GM23338 (cell line): Measurements from ENCODE around the gene SPHKAP. TPM values are rescaled to one million over a fixed set of nuclear protein-coding genes. Genes with fewer than 3 reads are reported as not detected.

Experiments
- ATAC-seq: fragments of 200-7000 bp; cut with Tn5 transposase; 3 replicates; pipeline ENCODE4 v1.9.1; 2020
- DNase-seq: peaks from one replicate; pipeline ENCODE4 v3.0.0-alpha.2; 2015; ENCODE audit warnings: low spot score
- H2AFZ ChIP-seq: fragments of 200-600 bp; sonication (generic); 2 replicates; pipeline ENCODE4 v1.8.0; 2016; ENCODE audit warnings: antibody characterized with exemption, mild to moderate bottlenecking, moderate library complexity
- H3F3A ChIP-seq: fragments of 200-600 bp; sonication (generic); replicated peaks from 2 replicates; pipeline ENCODE4 v1.8.0; 2017; ENCODE audit warnings: antibody characterized with exemption, mixed run types, low read depth
- H3K27ac ChIP-seq: fragments of 200-600 bp; sonication (generic); 2 replicates; pipeline ENCODE4 v1.6.1; 2016; ENCODE audit warnings: low read depth
- H3K27me3 ChIP-seq: fragments of 200-600 bp; sonication (generic); 2 replicates; pipeline ENCODE4 v1.8.0; 2016; ENCODE audit warnings: mild to moderate bottlenecking, mixed run types, moderate library complexity; ENCODE audit not compliant: insufficient read depth
- H3K36me3 ChIP-seq: fragments of 200-600 bp; sonication (generic); 2 replicates; pipeline ENCODE4 v1.8.0; 2016; ENCODE audit warnings: mild to moderate bottlenecking; ENCODE audit not compliant: insufficient read depth
- H3K4me1 ChIP-seq: fragments of 200-600 bp; sonication (generic); 2 replicates; pipeline ENCODE4 v1.8.0; 2016; ENCODE audit warnings: mild to moderate bottlenecking, moderate library complexity; ENCODE audit not compliant: insufficient read depth
- H3K4me2 ChIP-seq: fragments of 200-600 bp; sonication (generic); 2 replicates; pipeline ENCODE4 v1.7.1; 2017; ENCODE audit warnings: mixed run types
- H3K4me3 ChIP-seq: fragments of 200-600 bp; sonication (generic); 2 replicates; pipeline ENCODE4 v1.6.1; 2016; ENCODE audit warnings: mixed run types
- H3K79me2 ChIP-seq: fragments of 200-600 bp; sonication (generic); replicated peaks from 2 replicates; pipeline ENCODE4 v1.8.0; 2017; ENCODE audit warnings: mild to moderate bottlenecking; ENCODE audit not compliant: insufficient read depth
- H3K9me2 ChIP-seq: fragments of 200-600 bp; sonication (generic); 2 replicates; pipeline ENCODE4 v1.8.0; 2017; ENCODE audit not compliant: insufficient read depth
- H4K20me1 ChIP-seq: fragments of 200-600 bp; sonication (generic); replicated peaks from 2 replicates; pipeline ENCODE4 v1.8.0; 2017; ENCODE audit warnings: mild to moderate bottlenecking; ENCODE audit not compliant: insufficient read depth
- H3K27ac Mint-ChIP-seq: 2 replicates; pipeline ENCODE4 v1.8.0; 2020; ENCODE audit warnings: inconsistent platforms, mild to moderate bottlenecking, moderate library complexity, mixed read lengths
- H3K27me3 Mint-ChIP-seq: 3 replicates; pipeline ENCODE4 v1.8.0; 2022; ENCODE audit warnings: low read depth, mild to moderate bottlenecking, moderate library complexity, mixed read lengths, inconsistent platforms; ENCODE audit not compliant: insufficient read depth, poor library complexity
- H3K36me3 Mint-ChIP-seq: 3 replicates; pipeline ENCODE4 v1.8.0; 2021; ENCODE audit warnings: low read depth, mild to moderate bottlenecking, inconsistent platforms, moderate library complexity, mixed read lengths
- H3K4me1 Mint-ChIP-seq: 3 replicates; pipeline ENCODE4 v1.8.0; 2020; ENCODE audit warnings: mild to moderate bottlenecking, inconsistent platforms, mixed read lengths
- H3K4me3 Mint-ChIP-seq: 3 replicates; pipeline ENCODE4 v1.8.0; 2021; ENCODE audit warnings: moderate library complexity, mild to moderate bottlenecking, inconsistent platforms, mixed read lengths
- H3K9me3 Mint-ChIP-seq: 3 replicates; pipeline ENCODE4 v1.8.0; 2020; ENCODE audit warnings: moderate library complexity, mild to moderate bottlenecking, inconsistent platforms, mixed read lengths
- CREB1 ChIP-seq: fragments of 250-450 bp; sonication (Bioruptor Pico); IDR thresholded peaks from 2 replicates; pipeline ENCODE4 v1.5.0; 2020; ENCODE audit warnings: low read depth, mild to moderate bottlenecking, moderate library complexity
- EZH2 ChIP-seq: fragments of 200-600 bp; sonication (generic); IDR thresholded peaks from one replicate; pipeline ENCODE4 v1.8.0; 2017; ENCODE audit warnings: antibody characterized with exemption, mild to moderate bottlenecking, low read depth; ENCODE audit not compliant: unreplicated experiment
- EZH2phosphoT487 ChIP-seq: fragments of 200-600 bp; sonication (generic); IDR thresholded peaks from one replicate; pipeline ENCODE4 v1.8.1; 2018; ENCODE audit warnings: antibody characterized with exemption; ENCODE audit not compliant: unreplicated experiment
- JUNB ChIP-seq: IDR thresholded peaks from one replicate; pipeline ENCODE4 v1.6.1; 2016; ENCODE audit warnings: antibody characterized with exemption; ENCODE audit not compliant: unreplicated experiment
- POLR2AphosphoS5 ChIP-seq: IDR thresholded peaks from 2 replicates; pipeline ENCODE4 v1.6.1; 2016; ENCODE audit warnings: antibody characterized with exemption, low read depth
- ZNF114 ChIP-seq: fragments of 250-450 bp; sonication (Bioruptor Pico); IDR thresholded peaks from 2 replicates; pipeline ENCODE4 v1.5.0; 2020; ENCODE audit warnings: mild to moderate bottlenecking, moderate library complexity
- ZNF331 ChIP-seq: fragments of 250-450 bp; sonication (Bioruptor Pico); IDR thresholded peaks from 2 replicates; pipeline ENCODE4 v1.5.0; 2020; ENCODE audit warnings: low read depth, mild to moderate bottlenecking, moderate library complexity
- polyA plus RNA-seq: library from polyadenylated mRNA; unstranded; fragments of >200 nt; fragmentation: Nextera tagmentation; extraction: Ambion mirVana; gene quantifications from 2 replicates; pipeline ENCODE4 v1.2.1, GENCODE V29; 2016
- total RNA-seq: library from RNA; depleted of rRNA; stranded (reverse); fragments of >200 nt; shearing (Covaris generic); gene quantifications from 2 replicates; pipeline ENCODE4 v1.2.3, GENCODE V29; 2014
- TF ChIP-seq, protein P1 (sequence below): fragments of 250-450 bp; sonication (Bioruptor Pico); IDR thresholded peaks from 2 replicates; pipeline ENCODE4 v1.5.0; 2020; ENCODE audit warnings: mild to moderate bottlenecking, moderate library complexity

The SPHKAP gene
- total and polyA plus RNA-seq, 2 experiments from 2014 or later: 0.10 TPM; not detected in 1

GRCh38 chr2:227990937-227991336 is 190.6 kb downstream of the SPHKAP start (continued):
- TF ChIP-seq, protein P1, sequence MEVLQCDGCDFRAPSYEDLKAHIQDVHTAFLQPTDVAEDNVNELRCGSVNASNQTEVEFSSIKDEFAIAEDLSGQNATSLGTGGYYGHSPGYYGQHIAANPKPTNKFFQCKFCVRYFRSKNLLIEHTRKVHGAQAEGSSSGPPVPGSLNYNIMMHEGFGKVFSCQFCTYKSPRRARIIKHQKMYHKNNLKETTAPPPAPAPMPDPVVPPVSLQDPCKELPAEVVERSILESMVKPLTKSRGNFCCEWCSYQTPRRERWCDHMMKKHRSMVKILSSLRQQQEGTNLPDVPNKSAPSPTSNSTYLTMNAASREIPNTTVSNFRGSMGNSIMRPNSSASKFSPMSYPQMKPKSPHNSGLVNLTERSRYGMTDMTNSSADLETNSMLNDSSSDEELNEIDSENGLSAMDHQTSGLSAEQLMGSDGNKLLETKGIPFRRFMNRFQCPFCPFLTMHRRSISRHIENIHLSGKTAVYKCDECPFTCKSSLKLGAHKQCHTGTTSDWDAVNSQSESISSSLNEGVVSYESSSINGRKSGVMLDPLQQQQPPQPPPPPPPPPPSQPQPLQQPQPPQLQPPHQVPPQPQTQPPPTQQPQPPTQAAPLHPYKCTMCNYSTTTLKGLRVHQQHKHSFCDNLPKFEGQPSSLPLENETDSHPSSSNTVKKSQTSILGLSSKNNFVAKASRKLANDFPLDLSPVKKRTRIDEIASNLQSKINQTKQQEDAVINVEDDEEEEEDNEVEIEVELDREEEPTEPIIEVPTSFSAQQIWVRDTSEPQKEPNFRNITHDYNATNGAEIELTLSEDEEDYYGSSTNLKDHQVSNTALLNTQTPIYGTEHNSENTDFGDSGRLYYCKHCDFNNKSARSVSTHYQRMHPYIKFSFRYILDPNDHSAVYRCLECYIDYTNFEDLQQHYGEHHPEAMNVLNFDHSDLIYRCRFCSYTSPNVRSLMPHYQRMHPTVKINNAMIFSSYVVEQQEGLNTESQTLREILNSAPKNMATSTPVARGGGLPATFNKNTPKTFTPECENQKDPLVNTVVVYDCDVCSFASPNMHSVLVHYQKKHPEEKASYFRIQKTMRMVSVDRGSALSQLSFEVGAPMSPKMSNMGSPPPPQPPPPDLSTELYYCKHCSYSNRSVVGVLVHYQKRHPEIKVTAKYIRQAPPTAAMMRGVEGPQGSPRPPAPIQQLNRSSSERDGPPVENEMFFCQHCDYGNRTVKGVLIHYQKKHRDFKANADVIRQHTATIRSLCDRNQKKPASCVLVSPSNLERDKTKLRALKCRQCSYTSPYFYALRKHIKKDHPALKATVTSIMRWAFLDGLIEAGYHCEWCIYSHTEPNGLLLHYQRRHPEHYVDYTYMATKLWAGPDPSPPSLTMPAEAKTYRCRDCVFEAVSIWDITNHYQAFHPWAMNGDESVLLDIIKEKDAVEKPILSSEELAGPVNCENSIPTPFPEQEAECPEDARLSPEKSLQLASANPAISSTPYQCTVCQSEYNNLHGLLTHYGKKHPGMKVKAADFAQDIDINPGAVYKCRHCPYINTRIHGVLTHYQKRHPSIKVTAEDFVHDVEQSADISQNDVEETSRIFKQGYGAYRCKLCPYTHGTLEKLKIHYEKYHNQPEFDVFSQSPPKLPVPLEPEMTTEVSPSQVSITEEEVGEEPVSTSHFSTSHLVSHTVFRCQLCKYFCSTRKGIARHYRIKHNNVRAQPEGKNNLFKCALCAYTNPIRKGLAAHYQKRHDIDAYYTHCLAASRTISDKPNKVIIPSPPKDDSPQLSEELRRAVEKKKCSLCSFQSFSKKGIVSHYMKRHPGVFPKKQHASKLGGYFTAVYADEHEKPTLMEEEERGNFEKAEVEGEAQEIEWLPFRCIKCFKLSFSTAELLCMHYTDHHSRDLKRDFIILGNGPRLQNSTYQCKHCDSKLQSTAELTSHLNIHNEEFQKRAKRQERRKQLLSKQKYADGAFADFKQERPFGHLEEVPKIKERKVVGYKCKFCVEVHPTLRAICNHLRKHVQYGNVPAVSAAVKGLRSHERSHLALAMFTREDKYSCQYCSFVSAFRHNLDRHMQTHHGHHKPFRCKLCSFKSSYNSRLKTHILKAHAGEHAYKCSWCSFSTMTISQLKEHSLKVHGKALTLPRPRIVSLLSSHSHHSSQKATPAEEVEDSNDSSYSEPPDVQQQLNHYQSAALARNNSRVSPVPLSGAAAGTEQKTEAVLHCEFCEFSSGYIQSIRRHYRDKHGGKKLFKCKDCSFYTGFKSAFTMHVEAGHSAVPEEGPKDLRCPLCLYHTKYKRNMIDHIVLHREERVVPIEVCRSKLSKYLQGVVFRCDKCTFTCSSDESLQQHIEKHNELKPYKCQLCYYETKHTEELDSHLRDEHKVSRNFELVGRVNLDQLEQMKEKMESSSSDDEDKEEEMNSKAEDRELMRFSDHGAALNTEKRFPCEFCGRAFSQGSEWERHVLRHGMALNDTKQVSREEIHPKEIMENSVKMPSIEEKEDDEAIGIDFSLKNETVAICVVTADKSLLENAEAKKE (CRISPR knock-in tag): no peak
- TF ChIP-seq ZNF114 (CRISPR knock-in tag) (no peak), JUNB (no peak), CREB1 (CRISPR knock-in tag) (no peak), EZH2 (no peak), ZNF331 (CRISPR knock-in tag) (no peak), POLR2AphosphoS5 (no peak), EZH2phosphoT487 (no peak)

DNA sequence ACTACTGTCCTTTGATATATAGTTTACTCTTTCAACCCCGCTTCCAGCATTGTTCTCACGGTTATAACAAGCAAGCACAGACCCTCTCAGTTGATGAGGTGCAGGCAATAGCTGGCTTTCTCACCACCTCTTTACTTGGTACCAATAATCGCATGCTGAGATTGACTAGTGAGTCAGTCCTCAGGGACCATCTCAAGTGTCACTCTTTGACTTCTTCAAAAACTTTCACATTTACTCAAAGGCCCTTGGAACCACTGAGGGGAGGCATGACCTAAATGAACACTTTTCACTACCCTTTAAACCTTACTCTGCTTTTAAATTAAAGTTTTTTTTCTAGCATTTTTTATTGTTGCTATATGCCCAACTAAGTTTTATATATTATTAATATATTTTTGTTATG is 208.2 kb downstream of the SPHKAP start:
- H3K27me3 Mint-ChIP-seq: peaks cover 2% of the 10 kb centered on the region
- no peaks in the 10 kb centered on the region for H3K9me3 Mint-ChIP-seq
- DNase-seq (no peak), ATAC-seq (no peak)
- Histone ChIP-seq H3F3A (no peaks in the 10 kb centered on the region), H3K4me2 (no peak overlapping the region), H3K9me2 (peaks cover 10% of the 10 kb centered on the region), H4K20me1 (no peaks in the 10 kb centered on the region), H3K4me1 (no peaks in the 10 kb centered on the region), H3K36me3 (no peaks in the 10 kb centered on the region), H3K27me3 (no peaks in the 10 kb centered on the region), H3K4me3 (no peak overlapping the region), H3K27ac (no peak overlapping the region), H2AFZ (no peak overlapping the region), H3K79me2 (no peaks in the 10 kb centered on the region)
- TF ChIP-seq, protein P1 (CRISPR knock-in tag): no peak
- no peak for TF ChIP-seq POLR2AphosphoS5
- no peak overlapping the region for H3K27ac Mint-ChIP-seq
- H3K4me1 Mint-ChIP-seq: peaks cover under 1% of the 10 kb centered on the region; the same call in 2 of the 3 replicates
- no peak overlapping the region for H3K4me3 Mint-ChIP-seq
- H3K36me3 Mint-ChIP-seq: no peaks in the 10 kb centered on the region
